CD4-positive, alpha-beta T cell treated with Interleukin-12 subunit alpha and Interleukin-12 subunit beta, for 1 hour (primary cell): Measurements from ENCODE around the gene CLCN2.
"Not testable (repeated sequence)": the region's sequence is repeated elsewhere in the genome, so short reads cannot be mapped to it uniquely, and the experiment has no call there.

Source experiments
- DNase-seq: peaks from one replicate; pipeline ENCODE4 v3.0.0-alpha.2; 2020

The CLCN2 gene

DNA sequence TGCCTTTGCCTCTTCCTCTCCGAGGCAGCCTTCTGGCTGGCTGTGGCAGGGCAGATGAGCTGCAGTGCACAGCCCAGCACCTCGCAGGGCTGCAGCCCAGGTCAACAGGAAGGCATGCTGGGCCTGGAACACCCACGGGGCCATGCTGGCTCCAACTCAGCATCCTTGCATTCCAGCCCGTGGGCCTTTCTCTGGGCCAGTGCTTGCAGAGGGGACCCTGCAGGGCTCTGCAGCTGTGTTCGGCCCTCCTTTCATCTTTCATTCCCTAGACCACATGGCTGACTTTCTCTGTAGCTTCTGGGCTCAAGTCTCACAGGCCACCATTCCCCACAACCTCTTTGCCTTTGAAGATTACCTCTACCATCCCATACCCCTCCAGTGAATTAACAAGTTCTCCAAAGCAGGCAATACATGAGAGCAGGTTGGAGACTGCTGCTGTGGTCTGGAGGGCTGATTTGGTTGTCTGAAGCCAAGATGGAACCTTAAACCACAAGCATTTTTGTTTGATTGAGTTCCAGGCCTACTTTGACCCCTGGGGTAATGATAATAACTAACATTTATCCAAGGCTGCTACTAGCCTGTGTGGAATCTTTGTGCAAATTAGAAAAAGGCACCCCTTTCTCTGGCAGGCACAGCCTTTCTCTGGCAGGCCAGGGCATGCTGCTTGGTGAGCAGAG, 18.1 kb downstream of the CLCN2 start:
- DNase-seq, result no peak

DNA sequence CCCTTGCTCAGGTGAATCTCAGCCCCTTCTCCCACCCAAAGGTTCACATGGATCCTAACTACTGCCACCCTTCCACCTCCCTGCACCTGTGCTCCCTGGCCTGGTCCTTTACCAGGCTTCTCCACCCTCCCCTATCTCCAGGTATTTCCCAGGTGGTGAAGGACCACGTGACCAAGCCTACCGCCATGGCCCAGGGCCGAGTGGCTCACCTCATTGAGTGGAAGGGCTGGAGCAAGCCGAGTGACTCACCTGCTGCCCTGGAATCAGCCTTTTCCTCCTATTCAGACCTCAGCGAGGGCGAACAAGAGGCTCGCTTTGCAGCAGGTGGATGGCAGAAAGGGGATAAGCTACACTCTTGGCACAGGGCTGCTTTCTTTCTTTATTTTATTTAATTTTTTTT, 19.5 kb downstream of the CLCN2 start:
- no peak for DNase-seq

DNA sequence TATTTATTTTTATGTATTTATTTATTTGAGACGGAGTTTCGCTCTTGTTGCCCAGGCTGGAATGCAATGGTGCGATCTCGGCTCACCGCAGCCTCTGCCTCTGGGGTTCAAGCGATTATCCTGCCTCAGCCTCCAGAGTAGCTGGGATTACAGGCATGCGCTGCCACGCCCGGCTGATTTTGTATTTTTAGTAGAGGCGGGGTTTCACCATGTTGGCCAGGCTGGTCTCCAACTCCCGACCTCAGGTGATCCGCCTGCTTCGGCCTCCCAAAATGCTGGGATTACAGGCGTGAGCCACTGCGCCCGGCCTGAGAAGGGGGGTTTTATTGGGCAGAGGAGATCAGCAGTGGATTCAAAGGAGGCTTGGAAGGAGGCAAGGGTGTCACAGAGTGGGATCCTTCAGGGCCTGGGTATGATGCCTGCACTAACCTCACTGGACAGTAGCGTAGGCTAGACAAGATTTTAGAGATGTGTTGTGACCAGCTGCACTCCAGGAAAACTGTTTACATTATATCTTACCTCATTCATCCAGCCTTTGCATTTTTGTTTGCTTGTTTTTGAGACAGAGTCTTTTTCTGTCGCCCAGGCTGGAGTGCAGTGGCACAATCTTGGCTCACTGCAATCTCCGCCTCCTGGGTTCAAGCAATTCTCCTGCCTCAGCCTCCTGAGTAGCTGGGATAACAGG, 21.8 kb downstream of the CLCN2 start:
- DNase-seq, result not testable (repeated sequence)

DNA sequence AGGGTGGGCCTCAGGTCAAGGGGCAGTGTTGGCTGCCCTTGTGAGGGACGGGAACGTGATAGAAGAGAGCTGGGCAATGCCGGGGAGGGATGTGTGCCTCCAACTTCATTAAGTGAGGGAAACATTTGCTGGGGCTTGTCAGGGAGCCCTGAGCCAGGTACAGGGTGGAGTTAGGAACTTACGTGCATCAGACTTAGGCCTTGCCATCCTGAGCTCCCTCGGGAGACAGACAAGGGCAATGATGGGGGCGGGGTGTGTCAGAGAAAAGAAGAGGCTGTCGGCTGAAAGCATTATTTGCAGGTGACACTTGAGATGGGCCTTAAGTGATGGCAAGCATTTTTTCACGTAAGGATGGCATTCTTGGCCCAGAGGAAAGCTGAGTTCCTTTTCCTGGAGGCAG, 22.4 kb downstream of the CLCN2 start:
- DNase-seq, result no peak

DNA sequence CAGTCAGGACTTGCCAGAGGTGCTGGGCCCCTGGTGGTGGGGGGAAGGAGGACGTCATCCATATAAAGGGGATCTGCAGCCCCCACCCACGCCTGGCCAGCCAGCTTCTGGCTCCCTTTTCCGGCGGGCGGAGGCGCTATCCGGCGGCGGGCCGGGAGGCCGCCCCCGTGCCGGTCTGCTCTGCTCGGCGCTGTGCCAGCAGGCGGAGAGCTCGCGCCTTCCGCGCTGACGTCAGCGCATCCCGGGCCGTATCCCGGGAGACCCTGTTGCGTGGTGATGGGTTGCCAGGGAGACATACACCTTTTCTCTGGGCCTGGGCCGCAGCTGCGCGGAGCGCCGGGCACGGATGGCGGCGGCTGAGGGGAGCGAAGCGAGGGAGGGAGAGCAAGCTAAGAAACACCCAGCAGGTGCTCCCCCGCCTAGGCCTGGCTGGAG, 22.9 kb downstream of the CLCN2 start:
- DNase-seq, result peak; percentile 42

DNA sequence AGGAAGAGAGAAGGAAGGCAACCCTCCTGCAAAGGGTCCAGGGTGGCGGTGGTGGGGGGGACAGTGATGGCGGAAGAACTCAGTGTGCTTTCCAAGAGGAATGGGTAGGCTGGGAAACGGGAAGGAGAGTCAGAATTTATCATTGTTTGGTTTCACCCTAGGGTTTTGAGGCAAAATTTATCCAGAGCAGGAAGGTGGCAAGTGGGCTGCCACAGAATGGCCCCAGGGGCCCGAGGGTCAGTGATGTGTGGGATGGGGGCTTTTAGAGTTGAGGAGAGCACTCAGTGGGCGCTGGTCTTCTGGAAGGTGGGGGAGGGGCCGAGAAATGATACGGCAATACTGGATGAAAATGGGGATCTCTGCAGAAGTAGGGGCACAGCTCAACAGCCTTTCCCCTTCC, 23.4 kb downstream of the CLCN2 start:
- no peak for DNase-seq

DNA sequence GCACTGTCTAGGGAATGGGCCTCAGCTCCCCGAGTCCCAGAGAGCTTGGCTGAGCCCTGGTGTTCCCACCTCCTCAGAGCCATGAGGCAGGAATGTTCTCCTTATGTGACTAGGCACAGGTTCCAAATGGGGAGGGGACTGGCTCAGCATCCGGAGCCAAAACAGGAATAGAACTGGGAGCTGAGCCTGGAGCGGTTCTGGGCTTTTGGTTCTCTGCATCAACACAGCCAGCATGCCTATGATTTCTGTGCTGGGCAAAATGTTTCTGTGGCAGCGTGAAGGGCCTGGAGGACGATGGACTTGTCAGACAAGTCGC, 24.0 kb downstream of the CLCN2 start, which contains the start of gene FAM131A:
Gene FAM131A (plus strand): TSS at position 202 of the 316 bp plus-strand sequence. CDS start 31 bp downstream, at position 233.
- no peak for DNase-seq

DNA sequence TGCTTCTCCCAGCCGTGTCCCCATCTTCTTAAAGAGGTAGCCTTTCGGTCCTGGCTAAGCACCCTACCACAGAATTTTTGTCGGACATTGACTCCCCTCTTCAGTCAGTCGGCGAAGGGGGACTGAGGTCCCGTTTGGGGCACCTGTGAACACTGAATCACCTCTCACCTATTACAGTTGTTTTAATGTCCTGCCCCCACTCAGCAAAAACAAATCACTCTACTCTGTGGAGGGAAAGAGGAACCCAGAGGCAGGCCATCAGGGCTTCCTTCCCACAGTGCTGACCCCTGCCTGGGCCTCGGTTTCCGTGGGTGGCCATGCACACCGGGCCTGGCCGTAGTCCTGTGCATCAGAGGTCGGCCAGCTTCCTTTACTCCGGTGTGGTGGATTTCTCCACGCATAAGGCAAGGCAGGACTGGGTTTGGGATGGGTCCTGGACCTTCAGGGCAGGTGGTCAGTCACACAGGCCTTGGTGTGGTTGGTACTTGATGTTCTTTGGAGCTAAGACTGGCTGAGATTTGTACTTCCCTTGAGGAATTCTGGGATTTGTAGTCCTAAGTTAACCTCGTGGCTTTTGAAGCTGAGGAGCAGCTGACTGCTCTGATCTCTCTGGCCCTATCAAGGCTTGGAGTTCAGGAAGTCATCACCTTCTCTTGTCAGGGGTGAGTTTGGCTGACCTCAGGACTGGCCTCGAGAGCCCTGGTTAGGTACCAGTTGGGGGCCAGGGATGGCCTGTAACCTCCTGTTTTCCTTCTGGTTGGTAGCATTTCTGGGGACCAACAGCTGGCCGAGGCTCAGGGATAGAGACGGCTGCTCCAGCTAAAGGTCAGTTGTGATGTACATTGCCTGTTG, 24.6 kb downstream of the CLCN2 start:
- DNase-seq, result no peak

DNA sequence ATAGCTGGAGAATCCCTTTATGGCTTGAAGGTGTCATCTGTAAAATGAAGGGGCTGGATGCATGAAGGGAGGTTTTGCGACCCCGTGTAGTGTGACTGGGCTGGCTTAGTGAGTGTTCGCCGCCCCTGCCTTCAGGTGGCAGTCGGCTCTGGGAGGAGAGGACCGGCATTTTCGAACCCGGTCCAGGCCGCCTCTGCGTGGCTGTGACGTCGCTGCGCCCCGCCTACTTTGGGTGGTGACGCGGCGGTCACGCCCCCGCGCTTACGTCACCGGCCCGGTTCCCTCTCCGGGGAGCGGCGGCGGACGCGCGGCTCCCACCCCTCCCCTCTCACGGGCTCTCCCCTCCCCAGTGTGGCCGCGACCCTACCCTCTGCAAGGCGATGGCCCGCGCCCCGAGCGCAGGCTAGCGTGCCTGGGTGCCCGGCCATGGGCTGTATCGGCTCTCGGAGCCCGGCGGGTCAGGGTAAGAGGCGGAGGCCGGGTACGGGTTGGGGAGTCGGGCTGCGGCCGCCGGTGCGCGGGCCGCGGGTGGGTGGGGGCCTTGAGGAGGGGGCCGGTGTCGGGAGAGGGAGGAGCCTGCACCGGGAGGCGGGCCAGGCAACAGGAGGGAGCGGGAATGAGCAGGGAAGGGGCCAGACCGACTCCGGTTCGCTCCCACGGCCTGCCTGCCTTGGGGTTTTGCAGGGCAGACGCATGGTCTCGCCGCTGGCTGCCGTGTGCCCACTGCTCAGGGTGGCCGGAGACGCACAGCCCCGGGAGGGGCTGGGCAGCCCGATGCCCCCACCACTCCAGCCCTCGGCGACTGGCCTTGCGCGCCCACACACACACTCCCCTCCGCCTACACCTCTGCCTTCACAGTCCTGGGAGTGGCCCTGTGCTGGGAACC, 25.5 kb downstream of the CLCN2 start:
- peak; percentile 92 for DNase-seq

DNA sequence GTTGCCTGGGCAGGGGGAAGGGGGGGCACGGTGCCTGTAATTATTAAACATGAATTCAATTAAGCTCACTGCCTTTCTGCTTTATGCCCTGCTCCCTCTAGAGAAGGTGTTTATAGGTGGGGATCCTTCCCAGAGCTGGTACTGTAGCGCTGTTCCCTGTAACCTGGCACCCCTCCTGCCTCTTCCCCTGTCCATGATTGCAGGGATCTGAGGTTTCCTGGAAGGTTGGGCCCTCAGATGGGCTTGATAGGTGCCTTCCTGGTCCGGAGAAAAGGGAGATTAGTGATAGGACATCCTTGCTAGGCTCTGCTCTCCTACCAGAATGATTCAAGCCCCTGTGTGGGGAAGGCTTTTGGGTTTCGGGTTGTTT, 26.1 kb downstream of the CLCN2 start:
- no peak for DNase-seq

DNA sequence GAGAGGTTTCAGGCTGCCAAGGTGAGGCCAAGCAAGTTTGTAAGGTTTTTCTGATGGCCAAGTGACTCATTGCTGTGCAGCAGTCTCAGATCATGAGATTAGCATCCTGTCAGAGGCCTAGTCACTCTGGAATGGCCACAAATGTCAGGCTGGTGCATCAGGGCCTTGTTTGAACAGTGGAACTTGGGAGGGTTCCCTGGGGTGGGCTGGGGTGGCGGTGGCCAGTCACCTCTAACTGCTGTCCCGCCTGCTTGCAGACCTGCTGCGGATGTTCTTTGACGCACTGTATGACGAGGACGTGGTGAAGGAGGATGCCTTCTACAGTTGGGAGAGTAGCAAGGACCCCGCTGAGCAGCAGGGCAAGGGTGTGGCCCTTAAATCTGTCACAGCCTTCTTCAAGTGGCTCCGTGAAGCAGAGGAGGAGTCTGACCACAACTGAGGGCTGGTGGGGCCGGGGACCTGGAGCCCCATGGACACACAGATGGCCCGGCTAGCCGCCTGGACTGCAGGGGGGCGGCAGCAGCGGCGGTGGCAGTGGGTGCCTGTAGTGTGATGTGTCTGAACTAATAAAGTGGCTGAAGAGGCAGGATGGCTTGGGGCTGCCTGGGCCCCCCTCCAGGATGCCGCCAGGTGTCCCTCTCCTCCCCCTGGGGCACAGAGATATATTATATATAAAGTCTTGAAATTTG, 26.8 kb downstream of the CLCN2 start:
- peak; percentile 50 for DNase-seq

DNA sequence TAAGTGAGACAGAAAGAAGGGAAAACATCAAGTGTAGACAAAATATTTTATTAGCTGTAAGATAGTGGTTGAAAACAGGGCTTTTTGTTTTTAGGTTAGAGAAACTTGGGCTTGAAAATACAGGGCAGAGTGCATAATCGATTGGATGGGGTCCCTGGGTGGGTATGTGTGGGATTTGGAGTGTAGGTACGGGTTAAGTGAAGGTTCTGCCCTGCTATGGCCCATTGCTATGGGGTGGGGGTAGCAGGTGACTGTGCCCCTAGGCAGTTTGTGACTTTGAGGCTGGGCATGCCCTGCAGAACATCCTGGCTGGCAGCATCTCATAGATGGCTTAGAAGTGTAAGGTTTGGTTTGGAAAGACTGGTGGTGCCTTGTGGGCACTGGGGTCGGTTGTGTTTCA, 27.7 kb downstream of the CLCN2 start:
- DNase-seq, result no peak

DNA sequence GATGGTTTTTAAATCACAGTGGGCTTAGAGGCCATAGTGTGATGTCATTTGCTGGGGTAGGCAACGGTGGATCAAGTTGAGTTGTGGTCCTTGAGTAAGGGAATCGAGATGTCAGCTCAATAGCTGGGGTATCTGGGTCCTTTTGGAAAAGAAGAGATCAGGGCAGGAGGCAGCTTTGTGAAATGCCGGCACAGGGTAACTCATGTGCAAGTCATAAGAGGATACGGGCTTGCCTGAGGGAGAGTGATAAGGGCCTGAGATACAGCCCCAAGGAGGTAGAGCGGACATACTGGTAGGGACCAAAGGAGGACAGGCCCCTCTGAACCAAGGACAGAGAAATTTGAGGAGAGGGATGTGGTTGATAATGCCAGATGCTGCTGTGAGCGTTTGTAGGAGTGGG, 28.2 kb downstream of the CLCN2 start:
- DNase-seq, result no peak

DNA sequence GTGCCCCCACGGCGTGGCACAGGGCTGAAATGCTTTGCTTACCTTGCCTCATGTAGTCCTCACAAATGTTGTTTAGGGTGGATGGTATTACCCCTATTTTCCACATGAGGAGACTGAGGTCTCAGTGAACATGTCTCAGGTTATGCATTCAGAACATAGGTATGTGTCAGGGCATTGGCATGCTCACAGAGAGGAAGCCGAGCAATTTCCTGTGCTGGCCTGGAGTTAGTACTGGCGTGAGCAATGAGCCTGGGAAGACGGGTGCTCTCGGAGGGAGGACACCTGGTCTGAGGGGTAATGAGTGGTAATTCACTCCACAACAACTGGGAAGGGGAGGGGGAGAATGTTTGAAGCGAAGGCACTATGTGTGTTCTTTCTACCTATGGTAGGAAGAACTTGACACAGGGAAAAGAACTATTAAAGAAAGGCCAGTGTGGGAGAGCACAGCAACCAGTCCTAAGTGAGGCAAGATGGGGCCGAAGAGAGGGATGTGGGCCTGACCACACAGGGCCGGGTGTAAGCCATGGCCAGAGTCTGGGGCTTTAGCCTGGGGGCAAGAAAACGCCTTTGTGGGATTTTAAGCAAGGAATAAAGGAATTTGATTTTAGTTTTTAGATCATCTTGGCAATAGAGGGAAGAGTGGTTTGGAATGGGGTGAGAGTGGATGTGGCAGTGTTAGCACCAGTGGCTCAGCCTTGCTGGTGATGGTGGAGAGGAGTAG, 28.9 kb downstream of the CLCN2 start:
- no peak for DNase-seq

DNA sequence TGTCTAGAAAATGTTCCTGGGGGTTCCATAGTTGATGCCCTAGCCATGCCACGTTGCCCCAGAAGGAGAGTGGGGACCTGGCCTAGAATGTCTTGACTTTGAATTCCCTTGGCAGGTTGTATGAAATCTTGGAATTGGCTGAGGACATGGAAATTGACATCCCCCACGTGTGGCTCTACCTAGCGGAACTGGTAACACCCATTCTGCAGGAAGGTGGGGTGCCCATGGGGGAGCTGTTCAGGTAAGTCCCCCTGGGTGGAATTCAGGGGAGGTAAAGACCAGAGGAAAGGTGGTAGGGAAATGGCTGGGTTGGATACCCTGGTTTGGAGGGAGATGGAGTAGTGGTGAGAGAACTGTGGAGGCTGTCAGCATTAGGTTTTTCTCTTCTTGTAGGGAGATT, 32.9 kb downstream of the CLCN2 start:
- no peak for DNase-seq

DNA sequence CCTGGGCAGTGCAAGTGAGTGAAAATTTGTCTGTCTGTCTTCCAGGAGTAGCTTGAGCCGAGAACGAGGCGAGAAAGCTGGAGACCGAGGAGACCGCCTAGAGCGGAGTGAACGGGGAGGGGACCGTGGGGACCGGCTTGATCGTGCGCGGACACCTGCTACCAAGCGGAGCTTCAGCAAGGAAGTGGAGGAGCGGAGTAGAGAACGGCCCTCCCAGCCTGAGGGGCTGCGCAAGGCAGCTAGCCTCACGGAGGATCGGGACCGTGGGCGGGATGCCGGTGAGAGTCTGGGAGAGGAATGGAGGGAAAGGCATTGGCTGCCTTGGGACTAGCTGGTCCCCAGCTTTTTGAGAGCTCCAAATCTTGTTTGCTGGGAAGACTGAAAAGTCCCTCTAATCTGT, 34.2 kb downstream of the CLCN2 start:
- DNase-seq, result no peak

DNA sequence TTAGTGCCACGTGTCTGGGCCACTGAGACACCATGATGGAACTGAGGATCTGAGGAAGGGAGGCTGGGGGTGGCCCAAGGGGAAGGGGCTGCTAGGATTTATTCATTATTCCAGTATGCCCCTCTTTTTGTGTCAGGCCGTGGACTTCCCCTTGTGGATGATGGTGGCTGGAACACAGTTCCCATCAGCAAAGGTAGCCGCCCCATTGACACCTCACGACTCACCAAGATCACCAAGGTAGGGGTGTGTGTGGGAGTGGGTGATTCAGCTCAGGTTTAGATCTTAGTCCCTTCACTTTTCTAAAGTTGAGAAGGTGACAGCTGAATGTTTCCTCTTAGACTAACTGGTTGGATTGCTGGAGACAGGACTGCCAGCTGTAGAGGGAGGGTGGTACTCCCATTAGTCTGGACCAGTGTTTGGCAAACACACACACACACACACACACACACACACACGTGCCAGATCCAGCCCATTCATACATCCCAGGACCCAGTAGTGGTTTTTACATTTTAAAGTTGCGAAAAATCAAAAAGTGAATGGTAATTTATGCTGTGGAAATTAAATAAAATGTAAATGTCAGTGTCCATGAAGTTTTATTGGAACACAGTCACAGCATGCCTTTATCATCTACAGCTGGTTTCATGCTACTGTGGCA, 35.6 kb downstream of the CLCN2 start:
- DNase-seq, result no peak

DNA sequence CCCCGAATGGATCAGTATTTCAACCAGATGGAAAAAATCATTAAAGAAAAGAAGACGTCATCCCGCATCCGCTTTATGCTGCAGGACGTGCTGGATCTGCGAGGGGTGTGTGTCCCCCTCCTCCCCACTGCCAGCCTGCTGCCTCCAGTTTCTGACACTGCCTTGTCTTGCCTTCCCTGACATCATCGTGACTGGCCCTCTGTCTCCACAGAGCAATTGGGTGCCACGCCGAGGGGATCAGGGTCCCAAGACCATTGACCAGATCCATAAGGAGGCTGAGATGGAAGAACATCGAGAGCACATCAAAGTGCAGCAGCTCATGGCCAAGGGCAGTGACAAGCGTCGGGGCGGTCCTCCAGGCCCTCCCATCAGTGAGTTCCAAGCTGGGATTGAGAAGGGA, 36.1 kb downstream of the CLCN2 start:
- DNase-seq, result no peak

DNA sequence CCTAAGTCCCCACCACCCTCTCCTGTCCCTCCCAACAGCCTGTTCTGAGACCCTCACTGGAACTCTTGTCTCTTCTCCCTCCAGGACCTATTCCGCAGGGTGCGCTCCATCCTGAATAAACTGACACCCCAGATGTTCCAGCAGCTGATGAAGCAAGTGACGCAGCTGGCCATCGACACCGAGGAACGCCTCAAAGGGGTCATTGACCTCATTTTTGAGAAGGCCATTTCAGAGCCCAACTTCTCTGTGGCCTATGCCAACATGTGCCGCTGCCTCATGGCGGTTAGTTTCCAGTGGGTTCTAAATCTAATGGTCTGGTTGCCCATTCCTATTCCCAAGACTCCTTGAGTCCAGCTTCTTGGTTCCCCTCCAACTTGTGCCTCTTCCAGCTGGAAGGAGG, 37.7 kb downstream of the CLCN2 start:
- DNase-seq, result no peak

DNA sequence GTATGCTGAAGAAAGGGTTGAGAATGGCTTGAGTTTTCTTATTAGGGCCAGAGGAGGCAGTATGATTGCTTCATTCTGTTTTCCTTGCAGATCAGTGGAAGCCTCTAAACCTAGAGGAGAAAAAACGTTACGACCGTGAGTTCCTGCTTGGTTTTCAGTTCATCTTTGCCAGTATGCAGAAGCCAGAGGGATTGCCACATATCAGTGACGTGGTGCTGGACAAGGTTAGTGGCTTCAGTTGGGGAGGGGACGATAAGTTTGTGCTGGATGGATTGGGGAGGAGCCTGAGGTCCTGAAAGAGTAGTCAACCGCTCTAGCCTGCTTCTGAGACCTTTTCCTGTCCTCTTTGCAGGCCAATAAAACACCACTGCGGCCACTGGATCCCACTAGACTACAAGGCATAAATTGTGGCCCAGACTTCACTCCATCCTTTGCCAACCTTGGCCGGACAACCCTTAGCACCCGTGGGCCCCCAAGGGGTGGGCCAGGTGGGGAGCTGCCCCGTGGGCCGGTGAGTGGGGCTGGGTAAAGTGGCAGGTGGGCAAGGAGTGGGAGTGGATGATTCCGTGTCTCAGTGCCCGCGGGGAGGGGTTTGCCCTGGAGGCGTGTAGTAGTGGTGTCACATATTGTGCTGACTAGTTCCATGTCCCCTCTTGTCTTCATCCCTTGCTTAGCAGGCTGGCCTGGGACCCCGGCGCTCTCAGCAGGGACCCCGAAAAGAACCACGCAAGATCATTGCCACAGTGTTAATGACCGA, 38.5 kb downstream of the CLCN2 start:
- DNase-seq, result no peak
